Astrocyte of the spinal cord (primary cell): ENCODE measurements around the gene GNG12.

ENCODE experiments used
- DNase-seq: peaks from one replicate; pipeline ENCODE4 v3.0.0; 2011; ENCODE audit warnings: low read depth, low spot score
- H3K4me3 ChIP-seq: 2 replicates; pipeline ENCODE4 v1.5.1; 2011; ENCODE audit warnings: low read depth, mild to moderate bottlenecking, low read length, moderate library complexity
- in situ Hi-C: cut with HindIII; loops from 2 replicates; pipeline ENCODE4 v1.10.0; 2017; ENCODE audit warnings: low sequenced_read_pairs
- TF ChIP-seq, protein P1 (sequence below): IDR thresholded peaks from 2 replicates; pipeline ENCODE4 v1.5.1; 2012; ENCODE audit warnings: low read depth, mild to moderate bottlenecking, low read length, inconsistent platforms

GNG12 gene

DNA sequence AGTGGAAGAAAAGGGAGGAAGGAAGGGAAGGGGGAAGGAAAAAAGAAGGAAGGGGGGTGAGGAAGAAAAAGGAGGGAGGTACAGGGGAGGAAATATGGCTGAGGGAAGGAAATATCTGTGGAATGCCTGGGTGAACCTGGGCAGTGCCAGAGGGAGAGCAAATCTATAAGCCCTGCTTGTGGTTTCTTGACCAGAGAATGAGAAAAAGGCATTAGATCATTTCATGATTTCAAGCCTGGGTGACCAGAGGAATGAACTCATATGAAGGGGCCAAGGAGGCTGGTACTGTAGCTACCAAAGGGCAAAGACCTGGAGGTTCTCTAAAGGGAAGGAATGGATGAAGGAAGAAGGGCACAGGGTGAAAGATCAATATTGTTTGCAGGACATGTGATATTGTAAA lies 31.4 kb downstream of the GNG12 start:
- in situ Hi-C loops: no loop called here
- TF ChIP-seq, protein P1, sequence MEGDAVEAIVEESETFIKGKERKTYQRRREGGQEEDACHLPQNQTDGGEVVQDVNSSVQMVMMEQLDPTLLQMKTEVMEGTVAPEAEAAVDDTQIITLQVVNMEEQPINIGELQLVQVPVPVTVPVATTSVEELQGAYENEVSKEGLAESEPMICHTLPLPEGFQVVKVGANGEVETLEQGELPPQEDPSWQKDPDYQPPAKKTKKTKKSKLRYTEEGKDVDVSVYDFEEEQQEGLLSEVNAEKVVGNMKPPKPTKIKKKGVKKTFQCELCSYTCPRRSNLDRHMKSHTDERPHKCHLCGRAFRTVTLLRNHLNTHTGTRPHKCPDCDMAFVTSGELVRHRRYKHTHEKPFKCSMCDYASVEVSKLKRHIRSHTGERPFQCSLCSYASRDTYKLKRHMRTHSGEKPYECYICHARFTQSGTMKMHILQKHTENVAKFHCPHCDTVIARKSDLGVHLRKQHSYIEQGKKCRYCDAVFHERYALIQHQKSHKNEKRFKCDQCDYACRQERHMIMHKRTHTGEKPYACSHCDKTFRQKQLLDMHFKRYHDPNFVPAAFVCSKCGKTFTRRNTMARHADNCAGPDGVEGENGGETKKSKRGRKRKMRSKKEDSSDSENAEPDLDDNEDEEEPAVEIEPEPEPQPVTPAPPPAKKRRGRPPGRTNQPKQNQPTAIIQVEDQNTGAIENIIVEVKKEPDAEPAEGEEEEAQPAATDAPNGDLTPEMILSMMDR: no peak
- H3K4me3 ChIP-seq: no peak overlapping the region
- DNase-seq: no peak

DNA sequence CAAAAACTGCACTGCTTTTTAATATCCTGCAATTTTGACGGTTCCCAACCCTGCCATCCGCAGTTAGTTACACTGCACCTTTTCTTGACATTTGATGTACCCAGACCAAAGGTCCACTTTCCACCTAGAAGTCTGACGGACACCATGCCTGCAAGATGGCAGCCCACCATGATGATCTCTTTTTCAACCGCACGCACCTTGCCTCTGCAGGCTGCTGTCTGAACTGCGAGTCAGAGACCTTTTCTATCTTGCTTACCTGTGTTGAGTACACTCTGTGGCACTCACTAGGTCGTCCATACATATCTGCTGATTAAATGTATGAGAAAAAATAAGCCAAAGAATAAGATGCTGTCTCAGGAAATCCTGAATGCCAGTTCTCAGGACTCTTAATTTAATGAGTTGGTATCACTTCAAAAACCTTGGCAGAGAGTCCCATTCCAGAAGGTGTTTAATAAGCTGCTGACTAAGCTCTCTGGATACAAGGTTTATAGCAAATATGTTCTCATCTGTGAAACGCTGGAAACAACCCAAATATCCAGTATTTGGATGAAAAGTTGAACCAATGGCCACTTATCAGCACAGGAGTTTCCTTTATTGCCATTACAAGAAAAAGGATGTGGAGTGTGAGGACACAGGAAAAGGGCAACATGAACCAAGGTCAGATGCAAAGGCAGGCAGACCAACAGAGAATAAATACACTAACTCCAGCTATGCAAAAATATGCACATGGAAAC lies 37.9 kb downstream of the GNG12 start:
- no peak overlapping the region for H3K4me3 ChIP-seq
- in situ Hi-C loops: no loop called here
- DNase-seq: no peak
- TF ChIP-seq, protein P1: no peak

DNA sequence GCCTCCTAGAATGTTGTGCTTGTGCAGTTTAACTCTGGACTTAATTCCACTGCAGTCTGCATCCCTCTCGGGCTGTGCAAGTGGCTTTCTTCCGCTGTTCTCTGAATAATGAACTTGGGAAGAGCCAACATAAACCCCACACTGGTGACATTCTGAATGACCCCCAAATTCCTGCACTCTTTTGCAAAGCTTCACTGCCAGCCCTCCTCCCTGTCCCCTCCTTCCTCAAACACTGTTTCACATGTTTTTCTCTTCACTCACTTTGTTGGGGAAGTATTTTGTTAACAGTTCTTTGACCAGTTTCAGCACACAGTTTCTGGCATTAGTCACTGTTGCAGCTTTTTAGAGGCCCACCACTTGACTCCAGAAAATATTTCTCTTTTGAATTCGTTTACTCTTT lies 39.7 kb downstream of the GNG12 start:
- TF ChIP-seq, protein P1: no peak
- no peak overlapping the region for H3K4me3 ChIP-seq
- in situ Hi-C loops: no loop called here
- DNase-seq: peak; percentile 73

DNA sequence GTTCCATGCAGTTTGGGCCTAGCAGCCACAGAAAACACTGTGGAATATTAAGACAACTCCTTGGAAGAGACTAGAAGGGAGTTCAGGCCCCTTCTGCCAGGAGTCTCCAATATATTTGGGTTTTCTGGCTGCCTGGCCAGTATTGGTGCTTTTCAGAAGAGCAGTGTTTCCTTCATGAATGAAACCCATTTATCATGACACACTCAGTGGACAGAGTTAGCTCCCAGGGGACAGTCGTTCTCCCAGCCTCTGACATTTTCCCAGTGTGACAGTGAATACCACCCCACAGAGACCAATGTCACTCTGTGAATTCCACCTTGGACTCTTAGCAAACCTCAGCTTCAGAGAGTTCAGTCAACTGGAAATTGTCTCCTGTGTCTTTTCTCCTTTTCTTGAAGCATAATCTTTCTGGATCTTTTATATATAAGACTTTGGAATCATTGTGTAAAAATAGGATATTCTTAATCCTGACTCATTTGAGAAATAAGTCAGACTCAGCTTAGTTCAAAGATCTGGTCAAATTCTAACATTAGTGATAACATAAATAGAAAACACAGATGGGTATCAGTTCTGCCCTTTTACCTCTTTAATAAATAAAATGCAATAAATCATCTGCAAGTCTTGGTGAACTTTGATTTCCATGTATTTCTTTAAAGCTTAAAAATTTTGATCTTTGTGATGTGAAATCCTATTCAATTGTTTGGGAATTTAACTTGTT lies 40.4 kb downstream of the GNG12 start:
- in situ Hi-C loops: no loop called here
- no peak for DNase-seq
- no peak overlapping the region for H3K4me3 ChIP-seq
- TF ChIP-seq, protein P1: no peak

DNA sequence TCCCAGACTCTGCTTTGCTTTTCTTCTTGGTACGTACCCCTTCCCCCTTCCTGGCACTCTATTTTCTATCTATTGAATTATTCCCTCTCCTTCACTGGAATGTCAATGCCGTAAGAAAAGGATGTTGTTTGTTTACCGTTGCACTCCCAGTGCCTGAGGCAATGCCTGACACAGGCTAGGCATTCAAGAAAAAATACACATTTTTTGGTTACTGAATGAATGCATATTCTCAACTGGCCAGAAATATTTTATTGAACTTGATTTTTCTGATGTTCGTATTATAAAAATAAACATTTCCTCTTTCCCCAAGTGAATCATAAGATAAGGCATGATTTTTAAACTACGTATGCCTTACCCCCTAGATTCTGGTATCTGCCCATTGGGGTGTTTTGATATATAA lies 41.2 kb downstream of the GNG12 start:
- no peak overlapping the region for H3K4me3 ChIP-seq
- DNase-seq: peak; percentile 57
- TF ChIP-seq, protein P1: no peak
- in situ Hi-C loops: no loop called here

DNA sequence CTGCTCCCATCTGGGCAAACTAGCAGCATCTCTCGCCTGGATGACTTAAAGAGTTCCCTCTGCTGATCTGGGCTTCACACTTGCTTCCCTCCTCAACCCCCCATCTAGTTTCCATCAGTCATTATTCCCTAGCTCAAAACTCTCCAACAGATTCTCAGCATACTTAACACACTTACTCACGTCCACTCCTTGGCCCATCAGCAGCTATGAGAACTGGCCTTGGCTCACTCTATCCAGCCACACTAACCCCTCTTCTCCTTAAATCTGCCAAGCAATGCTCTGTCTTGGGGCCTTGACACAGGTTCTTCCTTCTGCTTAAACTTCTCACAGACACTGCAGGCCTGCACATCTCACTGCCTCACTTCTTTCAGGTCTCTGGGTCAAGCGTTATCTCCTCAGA lies 41.6 kb downstream of the GNG12 start:
- in situ Hi-C loops: no loop called here
- DNase-seq: peak; percentile 88
- no peak overlapping the region for H3K4me3 ChIP-seq
- TF ChIP-seq, protein P1: no peak
